NCI-H2107 (cell line): ENCODE results near the gene PHLPP1.
"Not testable (repeated sequence)": the region's sequence is repeated elsewhere in the genome, so short reads cannot be mapped to it uniquely, and the experiment has no call there.

Source experiments
- DNase-seq: peaks from one replicate; lab custom pipeline; 2025; lab: John Stamatoyannopoulos, UW

The PHLPP1 gene

DNA sequence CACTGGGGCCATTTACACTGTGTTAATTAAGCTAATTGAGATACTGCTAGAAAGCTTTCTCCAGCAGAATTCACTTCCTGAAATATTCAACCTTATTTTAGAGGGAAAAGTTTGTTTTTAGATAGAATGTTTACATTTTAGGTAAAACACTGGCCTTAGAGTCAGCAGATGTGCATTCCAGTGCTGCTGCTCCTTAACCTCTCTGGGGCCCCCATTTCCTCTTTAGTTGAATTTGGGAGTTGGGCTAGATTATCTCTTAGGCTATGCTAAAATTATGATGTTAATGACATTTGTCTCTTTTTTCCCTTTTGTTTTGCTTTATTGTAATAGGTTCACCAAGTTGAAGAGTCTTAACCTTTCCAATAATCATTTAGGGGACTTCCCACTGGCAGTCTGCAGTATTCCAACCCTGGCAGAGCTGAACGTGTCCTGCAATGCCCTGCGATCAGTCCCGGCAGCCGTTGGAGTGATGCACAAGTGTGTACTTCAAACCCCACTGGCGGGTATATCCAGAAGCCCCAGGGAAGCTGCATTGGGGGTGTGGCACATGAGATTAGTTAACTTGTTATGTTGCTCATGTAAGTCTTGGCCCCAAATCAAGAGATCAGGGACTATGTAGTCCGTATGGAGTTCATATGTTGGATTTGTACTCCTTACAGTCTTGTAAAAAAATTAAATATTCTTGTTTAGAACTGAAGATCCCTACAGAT lies 179.5 kb downstream of the PHLPP1 start:
- DNase-seq: no peak

DNA sequence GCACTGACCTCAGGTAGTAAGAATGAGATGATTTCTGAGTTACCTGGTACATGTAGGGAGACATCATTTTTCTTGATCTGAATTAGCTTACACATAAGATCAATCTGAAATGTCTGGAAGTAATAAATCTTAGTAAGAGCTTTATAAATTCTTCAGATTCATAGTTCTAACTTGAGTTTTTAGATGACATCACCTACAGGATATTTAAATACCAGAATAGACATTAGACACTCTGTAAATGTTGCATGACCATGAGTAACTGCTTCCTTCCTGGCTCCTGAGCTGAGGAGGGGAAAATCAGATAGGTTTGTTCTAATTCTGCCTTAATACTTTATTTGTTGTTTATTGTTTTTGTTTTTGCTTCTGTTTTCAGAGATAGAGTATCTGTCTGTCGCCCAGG lies 181.8 kb downstream of the PHLPP1 start:
- no peak for DNase-seq

DNA sequence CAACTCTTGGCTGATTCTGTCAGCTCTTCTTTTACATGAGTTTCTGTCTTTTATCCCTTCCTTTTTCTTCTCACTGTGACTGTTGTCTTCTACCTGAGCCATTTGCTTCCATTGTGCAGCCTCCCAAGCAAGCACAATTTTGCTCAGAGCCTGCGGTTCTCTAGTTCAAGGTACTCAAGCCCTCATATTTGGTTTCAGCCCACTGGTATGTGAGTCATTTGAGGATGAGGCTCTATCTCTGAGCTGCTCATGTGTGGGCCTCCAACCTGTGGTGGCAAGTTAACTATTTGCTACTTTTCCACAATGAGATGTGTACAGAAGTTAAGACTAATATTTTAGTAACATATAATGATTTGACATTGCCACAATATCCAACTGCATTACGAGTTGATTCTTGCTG lies 183.0 kb downstream of the PHLPP1 start:
- no peak for DNase-seq

DNA sequence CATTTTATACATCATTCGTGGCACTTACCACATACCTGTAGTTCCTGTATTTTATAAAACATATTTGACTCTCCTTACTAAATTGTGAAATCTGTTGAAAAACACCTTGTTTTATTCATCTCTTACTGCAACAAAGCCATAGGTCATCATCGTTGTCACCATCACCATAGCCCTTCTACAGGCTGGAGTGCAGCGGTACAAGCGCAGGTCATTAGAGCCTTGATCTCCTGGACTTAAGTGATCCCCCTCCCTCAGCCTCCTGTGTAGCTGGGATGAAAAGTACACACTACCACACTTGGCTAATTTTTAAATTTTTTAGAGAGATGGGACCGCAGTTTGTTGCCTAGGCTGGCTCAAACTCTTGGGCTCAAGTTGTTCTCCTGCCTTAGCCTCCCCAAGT lies 184.2 kb downstream of the PHLPP1 start:
- no peak for DNase-seq

DNA sequence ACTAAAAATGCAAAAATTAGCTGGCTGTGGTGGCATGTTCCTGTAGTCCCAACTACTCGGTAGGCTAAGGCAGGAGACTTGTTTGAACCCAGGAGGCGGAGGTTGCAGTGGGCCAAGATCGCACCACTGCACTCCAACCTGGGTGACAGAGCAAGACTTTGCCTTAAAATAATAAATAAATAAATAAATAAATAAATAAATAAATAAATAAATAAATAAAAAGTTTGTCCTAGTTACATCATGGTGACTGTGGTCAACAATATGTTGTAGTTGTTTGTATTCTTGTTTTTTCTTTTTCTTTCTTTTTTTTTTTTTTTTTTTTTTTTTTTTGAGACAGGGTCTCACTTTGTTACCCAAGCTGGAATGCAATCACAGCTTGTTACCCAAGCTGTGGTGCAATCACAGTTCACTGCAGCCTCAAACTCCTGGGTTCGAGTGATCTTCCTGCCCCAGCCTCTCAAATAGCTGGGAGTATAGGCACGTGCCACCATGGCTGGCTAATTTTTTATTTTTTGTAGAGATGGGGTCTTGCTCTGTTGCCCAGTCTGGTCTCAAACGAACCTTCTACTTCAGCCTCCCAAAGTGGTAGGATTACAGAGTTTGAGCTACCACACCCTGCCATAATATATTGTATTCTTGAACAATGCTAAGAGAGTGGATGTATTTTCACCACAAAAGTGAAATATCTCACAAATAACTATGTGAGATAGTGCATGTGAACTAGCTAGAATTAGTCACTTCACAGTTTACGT lies 185.0 kb downstream of the PHLPP1 start:
- no peak for DNase-seq

DNA sequence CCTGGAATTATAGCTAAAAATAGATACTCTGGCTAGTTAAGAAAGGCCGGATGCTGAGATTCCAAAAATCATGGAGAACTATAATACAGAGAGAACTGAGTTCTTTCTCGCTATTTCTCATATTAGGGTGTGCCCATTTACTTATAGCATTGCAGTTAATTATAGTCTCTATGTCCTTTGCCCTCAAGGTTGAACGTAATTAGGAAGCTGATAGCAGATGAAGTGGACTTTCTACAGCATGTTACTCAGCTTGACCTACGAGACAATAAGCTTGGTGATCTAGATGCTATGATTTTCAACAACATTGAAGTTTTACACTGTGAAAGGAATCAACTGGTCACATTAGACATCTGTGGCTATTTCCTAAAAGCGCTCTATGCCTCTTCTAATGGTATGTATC lies 187.4 kb downstream of the PHLPP1 start:
- no peak for DNase-seq

DNA sequence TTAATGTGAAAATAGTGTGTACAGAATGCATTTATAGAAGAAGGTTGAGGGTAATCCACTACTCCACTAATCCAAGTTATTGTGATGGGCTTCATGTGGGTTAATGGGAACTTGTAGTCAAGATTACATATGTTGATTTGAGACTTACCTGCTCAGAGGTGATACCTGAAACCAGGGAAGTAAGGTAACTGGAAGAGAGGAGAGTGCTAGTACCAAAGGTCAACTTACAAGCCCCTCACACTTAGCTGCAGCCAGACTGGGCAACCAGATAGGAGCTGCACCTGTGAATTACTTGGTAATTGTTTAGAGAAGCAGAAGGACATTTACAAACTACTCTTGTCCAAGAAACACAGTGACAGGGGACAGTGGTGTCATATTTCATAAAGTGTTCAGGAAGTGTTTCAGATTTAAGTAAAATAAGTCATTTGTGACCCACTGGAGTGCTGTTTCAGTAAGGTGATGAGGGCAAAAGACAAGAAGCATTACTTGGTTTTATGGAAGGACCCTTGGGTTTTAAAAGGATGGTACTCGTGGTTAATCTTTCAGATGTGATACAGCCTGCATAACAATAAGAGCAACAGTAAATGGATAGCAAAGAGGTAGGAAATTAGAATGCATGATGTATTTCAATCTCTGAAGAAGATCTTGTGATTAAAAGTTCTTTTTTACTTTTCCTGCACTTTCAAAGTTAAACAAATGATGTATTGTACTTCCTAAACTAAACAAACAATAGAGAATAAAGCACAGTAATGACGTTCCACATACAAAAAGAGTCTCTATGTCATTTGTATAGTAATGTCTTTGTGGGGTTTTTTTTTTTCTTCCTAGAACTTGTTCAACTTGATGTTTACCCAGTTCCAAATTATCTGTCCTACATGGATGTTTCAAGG lies 189.3 kb downstream of the PHLPP1 start:
- no peak for DNase-seq

DNA sequence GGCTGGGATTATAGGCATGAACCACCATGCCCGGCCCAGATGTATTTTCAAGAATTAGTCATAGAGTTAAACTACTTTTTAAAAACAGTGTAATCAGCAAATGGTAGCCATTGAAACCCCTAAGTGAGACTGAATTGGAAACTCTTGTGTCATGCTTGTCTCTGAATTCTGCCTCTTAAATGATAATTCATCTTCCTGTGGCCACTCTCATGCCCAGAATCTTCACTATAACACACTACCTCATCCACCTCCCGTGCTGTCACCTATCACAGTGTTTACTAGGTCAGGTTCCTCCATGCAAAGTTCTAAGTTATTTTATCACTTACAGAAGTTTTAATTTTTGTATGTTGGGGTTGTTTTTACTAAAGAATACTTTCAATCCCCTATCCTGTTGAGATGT lies 197.5 kb downstream of the PHLPP1 start:
- no peak for DNase-seq

DNA sequence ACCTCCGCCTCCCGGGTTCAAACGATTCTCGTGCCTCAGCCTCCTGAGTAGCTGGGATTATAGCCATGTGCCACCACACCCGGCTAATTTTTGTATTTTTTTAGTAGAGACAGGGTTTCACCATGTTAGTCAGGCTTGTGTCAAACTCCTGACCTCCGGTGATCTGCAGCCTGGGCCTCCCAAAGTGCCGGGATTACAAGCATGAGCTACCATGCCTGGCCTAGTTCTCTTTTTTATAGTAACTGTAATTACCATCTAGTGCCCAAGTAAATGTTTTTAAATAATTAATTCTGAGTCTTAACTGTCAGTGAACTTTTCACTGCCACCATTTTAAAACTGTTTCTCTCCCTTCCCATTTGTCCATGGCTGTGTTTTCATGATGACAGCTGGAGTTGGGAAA lies 198.5 kb downstream of the PHLPP1 start:
- not testable (repeated sequence) for DNase-seq

DNA sequence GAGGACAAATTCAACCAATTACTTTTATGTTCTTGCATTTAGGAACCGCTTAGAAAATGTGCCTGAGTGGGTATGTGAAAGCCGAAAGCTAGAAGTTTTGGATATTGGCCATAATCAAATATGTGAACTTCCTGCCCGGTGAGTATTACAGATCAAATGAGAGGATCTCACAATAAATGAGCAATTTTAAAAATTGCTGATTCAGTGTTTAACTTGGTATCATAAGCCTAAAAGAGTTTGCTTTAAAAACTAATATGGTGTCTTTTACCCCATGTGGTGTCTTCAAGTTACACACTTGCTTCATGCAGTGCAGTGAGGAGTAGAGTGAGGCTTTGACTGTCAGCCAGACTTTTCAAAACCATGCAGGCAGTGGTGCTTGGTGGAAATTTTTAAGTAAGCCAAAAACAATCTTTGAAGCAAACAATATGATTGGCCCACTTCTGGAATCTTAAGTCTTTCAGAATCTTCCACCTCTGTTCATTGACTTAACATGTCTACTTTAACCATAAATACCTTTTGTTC lies 199.6 kb downstream of the PHLPP1 start:
- no peak for DNase-seq

DNA sequence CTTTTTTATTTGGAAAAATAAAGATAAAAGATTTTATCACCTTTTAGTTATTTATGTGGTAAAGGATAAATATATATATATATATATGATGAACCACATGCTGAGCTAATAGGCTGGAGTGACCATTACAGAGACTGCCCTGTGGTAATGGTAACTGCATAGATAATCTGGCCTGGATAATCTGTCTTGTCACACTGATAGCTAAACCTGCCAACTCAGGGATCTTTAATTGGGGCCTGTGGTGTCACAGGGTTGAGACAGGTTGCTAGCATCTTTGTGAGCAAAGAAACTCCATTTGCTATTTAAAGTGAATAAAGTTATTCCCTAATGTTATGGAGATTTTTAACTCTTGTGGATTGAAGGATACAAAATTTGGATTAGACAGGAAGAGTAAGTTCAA lies 203.0 kb downstream of the PHLPP1 start:
- no peak for DNase-seq

DNA sequence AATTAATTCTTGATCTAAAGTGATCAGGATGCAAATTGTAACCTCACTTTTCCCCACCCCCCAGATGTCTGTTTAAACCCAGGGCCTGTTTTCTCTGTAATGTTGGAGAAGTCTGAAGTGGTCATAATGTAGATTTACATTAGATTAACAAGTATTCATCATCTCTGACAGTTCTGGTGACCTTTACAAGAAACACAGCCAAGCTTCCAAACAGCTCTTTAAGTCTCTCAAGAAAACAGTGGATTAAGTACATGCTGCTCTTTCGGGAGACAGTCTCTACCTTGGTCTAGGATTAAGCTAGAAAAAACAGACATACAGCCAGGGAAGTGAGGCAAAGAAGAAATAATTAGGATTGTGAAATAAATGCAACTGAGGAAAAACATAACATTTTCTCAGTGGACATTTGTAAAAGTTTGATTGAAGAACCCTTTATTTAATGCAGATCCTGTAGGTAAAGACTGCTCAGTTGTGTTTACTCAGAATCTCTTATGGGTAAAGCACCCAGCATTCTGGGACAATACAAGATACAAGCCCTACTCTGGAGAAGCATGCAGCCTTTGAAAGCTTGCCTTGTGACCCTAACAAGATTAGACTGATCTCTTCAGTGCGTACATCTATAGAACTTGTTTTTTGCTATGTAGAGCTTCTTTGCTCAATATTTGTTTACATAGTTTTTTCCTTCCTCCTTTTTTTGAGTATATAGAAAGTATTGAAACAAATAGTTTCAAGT lies 203.9 kb downstream of the PHLPP1 start:
- DNase-seq: no peak

DNA sequence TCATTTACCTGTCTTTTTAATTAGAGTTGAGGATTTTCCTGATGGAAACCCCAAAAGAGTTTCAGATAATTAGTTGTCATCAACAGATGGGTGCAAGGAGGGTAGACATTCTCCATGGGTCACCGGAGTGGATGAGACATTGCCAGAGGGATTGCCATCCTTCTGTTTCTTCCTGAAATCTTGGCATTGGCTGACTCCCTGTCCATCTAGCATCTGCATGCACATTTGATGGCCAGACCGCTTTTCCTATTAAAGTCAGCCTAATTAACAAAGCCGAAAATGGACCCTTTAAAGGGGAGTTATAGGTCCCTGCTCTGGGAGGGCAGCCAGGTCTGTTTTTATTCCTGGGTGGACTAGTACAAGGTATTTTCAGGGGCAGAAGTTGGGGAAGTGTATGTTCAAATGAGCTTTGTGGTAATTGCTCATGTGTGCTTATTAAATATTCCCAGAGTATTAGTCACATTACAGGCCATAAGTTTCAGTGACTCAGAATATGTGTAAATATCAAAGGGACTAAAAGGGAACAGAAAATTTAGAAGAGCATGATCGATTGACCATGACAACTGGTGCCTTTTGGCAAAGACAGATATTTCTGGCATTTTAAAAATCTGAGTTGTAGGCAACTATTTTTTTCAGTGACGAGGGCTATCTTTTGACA lies 209.8 kb downstream of the PHLPP1 start:
- DNase-seq: no peak

DNA sequence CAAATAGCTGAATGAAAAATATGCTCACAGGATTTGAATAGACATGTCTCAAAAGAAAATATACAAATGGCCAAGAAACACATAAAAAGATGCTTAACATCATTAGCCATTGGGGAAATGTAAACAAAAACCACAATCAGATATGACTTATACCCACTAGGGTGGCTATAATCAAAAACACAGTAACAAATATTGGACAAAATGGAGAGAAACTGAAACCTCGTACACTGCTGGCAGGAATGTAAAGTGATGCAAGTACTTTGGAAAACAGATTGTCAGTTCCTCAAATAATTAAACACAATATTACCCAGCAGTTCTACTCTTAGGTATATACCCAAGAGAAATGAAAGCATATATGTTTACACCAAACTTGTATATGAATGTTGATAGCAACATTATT lies 213.0 kb downstream of the PHLPP1 start:
- no peak for DNase-seq

DNA sequence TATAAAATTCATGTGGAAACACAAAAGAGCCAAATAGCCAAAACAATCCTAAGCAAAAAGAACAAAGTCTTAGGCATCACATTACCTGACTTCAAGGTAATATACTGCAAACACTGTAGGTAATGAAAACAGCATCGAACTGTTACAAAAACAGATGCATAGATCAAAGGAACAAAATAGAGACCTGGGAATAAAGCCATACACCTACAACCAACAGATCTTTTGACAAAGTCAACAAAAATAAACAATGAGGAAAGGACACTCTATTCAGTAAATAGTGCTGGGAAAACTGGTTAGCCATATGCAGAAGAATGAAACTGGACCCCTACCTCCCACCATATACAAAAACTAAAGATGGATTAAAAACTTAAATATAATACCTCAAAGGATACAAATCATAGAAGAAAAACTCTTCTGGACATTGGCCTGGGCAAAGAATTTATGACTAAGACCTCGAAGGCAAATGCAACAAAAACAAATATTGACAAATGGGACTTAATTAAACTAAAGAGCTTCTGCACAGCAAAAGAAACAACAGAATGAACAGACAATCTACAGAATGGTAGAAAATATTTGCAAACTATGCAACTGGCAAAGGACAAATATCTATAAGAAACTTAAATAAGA lies 218.0 kb downstream of the PHLPP1 start:
- no peak for DNase-seq

DNA sequence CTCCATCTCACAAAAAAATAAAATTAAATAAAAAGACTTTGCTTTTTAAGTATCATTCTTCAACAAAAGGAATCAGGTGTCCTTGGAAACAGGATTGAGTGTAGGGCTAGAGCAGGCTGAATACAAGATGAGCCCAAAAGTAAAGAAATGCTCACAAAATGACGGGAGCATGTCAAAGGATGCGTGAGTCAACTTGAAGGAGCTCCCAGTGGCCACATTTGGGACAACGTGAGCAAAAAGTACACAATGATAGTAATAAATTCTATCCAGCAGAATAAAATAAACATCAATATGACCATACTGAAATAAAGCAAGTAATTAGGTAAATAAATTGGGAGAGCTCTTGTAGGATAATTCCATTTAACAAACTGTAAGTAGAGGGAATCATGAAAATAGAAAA lies 220.7 kb downstream of the PHLPP1 start:
- no peak for DNase-seq

DNA sequence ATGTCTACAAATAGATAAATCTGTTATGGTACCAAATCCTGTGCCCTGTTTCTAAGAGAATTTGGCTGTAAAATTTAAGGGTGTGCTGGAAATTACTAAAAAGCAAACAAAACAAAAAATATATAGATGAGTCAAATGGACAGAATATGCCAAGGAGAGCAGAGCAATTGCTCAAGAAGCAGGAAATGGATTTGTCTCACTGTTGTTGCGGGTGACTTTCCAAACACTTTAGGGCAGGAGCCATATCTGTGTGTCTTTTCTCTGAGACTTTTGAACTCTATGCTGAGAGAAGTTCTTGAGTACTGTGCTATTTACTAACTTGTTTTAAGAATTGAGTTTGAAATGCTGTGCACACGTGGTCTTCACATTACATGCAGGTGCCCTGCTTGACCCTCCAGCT lies 221.7 kb downstream of the PHLPP1 start:
- no peak for DNase-seq

DNA sequence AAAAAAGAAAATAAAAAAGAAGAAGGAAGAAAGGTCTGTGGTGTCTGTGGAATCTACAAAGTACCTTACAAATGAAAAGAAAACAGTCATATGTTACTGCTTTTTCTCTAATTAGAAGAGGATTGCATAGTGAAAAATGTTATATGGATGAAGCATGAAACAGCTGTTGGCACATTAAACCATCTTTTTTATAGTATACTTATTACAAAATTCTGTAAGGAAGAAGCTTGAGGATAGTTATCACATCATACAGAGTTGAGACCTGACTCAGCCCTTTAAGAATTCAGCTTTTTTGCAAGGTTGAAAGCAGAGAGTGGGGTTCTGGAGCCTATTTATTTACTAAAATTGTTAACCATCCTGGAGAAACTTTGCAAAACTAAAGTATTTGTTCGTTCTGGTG lies 222.7 kb downstream of the PHLPP1 start:
- DNase-seq: no peak

DNA sequence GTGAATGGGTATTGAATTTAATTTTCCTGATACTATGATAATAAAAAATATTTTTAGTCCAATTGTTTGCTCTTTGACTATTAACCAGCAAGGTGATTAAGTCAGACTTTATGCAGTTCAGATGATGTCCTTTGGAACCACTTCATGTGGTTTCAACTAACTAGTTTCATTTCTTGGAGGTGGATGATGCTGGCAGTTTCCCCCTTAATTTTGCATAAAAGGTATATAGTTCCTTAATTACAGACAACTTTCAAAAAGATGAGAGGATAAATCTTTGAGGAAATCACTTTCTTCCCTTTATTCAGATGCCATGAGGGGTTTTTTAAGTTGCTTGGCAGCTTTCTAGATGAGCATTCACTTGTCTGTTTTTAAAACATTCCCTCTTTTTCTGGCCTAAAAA lies 223.1 kb downstream of the PHLPP1 start:
- no peak for DNase-seq

DNA sequence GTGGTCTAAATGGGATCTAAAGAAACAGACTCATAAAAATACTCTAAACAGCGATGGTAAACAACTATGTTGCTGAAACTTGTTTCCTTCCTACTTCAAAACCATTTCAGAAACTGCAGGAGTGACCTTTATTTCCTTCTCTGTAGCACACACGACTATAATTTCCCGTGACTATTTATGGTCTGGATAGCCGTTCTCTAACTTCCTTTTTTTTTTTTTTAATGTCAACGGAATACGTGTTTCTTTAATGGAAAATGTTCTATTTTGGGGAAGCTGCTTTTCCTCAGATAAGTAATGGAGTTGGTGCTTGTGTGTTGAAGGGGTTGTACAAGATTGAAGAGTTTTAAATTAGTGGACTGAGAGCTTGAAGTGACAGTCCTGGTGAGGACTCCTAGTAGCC lies 224.1 kb downstream of the PHLPP1 start:
- DNase-seq: no peak

DNA sequence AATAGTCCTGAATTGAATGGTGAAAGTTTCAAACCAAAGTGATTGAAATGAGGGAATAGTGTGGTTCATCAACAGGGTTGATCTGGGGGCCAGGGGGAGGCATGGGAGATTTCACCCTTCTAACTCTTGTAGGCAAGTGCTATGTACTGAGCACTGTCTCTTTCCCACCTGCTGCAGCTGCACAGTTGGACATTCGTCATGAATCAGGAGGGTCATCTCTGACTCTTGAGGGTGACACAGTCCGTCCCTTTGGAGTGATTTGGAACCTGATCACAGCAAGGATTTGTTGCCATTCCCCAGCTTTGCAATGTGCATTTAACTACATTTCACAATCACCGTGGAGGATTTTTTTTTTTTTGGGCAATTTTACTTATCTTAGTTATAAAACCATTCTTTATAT lies 224.6 kb downstream of the PHLPP1 start:
- no peak for DNase-seq
